Duodenal mucosa (tissue), 2 donors: ENCODE data around the gene GPR183.

ENCODE experiments used
- H3K27ac ChIP-seq: one replicate; pipeline ENCODE4 v1.7.0; 2013; ENCODE audit warnings: low read depth, low read length
- H3K27me3 ChIP-seq, 2 donors: one replicate each; pipeline ENCODE4 v1.7.0; 2013; ENCODE audit warnings: low read length in 2 of 2, control low read depth in 1 of 2; ENCODE audit not compliant: insufficient read depth in 2 of 2, control insufficient read depth in 1 of 2
- H3K36me3 ChIP-seq, 2 donors: one replicate each; pipeline ENCODE4 v1.7.0; 2013; ENCODE audit warnings: low read length in 2 of 2, control low read depth in 1 of 2; ENCODE audit not compliant: insufficient read depth in 2 of 2, control insufficient read depth in 1 of 2
- H3K4me1 ChIP-seq, 2 donors: one replicate each; pipeline ENCODE4 v1.7.0; 2013; ENCODE audit warnings: low read length in 2 of 2, control low read depth in 1 of 2; ENCODE audit not compliant: insufficient read depth in 2 of 2, control insufficient read depth in 1 of 2
- H3K4me3 ChIP-seq, 2 donors: one replicate each; pipeline ENCODE4 v1.7.0; 2013; ENCODE audit warnings: low read length in 2 of 2, low read depth in 1 of 2
- H3K9ac ChIP-seq, 2 donors: one replicate each; pipeline ENCODE4 v1.7.0; 2013; ENCODE audit warnings: low read length in 2 of 2, low read depth in 1 of 2
- H3K9me3 ChIP-seq, 2 donors: one replicate each; pipeline ENCODE4 v1.7.0; 2013; ENCODE audit warnings: low read length in 2 of 2, control low read depth in 1 of 2; ENCODE audit not compliant: control insufficient read depth in 1 of 2

The GPR183 gene

DNA sequence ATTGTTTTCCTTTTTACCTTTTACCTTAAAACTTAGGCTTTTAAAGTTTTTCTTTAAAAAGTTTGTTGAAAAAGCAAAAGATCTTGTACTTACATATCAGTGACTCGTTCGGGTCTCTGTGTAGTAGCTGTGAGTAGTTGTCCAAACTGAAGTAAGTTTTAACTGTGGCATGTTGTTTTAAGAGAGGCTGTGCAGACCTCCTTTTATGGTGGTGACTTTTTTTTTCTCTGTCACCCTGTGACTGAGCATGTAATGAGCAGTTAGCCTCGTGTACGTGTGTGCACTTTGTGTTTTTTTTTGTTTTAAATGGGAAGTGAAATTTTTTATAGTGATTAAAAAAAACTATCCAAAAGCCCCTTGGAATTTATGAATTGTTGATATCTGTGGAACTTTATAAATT is at the start of gene GPR183:
Gene GPR183, minus strand, starts transcription at position 153 of the 400 bp plus-strand sequence. CDS start 11,254 bp downstream, outside the sequence.
- Histone ChIP-seq H3K36me3 (peaks cover 5 to 6% of the 10 kb centered on the region in 2 donors), H3K27me3 (no peaks in the 10 kb centered on the region), H3K9ac (peak within 1 kb of the TSS; percentile 12 to 31), H3K9me3 (no peaks in the 10 kb centered on the region), H3K4me3 (peak within 1 kb of the TSS; percentile 27 to 57), H3K4me1 (peaks cover 8 to 15% of the 10 kb centered on the region in 2 donors), H3K27ac (no peak within 1 kb of the TSS)

DNA sequence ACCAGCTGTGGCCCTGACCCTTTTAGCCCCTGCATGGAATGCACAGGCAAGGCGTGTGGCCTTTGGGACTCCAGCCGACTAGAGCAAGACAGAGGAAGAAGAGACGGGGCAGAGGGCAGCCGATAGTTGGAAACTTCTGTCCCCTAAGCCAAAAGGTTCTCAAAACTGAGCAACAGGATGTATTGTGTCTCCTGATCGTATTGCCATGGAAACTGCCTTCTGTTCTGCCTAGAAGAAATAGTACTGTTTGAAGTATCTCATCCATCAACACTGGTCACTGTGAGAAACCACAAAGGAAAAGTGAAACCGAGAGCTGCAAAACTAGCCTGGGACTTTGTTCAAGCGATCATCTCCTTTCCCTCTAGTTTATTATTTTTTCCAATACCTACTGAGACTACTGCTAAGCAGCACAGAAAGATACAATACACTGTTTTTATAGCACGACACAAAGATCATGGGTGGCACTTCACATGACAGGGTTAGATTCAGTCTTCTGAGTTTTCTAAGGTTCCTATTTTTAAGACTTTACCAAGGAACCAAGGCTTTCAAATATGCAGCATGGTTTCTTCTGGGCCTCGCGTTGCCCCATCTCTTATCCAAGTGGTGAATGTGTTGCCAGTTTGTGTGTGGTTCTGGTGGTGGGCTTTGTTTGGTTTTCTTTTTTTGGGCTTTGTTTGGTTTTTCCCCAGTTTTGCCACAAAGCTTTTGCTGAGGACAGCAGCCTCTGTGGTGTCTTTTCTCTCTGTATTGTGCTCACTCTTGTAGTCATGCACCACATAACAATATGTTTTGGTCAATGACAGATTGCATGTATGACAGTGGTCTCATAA is 49.3 kb upstream of the GPR183 start:
- H3K4me3 ChIP-seq, result peak overlapping the region; percentile 31 to 38

GRCh38 chr13:99356012-99356261 is 48.7 kb upstream of the GPR183 start:
- no peaks in the 10 kb centered on the region for H3K9me3 ChIP-seq
- peaks cover 6 to 31% of the 10 kb centered on the region in 2 donors for H3K36me3 ChIP-seq
- peaks cover 30 to 37% of the 10 kb centered on the region in 2 donors for H3K4me1 ChIP-seq
- H3K4me3 ChIP-seq, result peak overlapping the region; percentile 31 to 33
- H3K27me3 ChIP-seq, result no peaks in the 10 kb centered on the region
- H3K9ac ChIP-seq, result peak overlapping the region; percentile 28 to 45
- peak overlapping the region; percentile 72 for H3K27ac ChIP-seq

More for the DNA sequence above, 49.3 kb upstream of the GPR183 start:
- peaks cover 6 to 35% of the 10 kb centered on the region in 2 donors for H3K36me3 ChIP-seq
- H3K27me3 ChIP-seq, result no peaks in the 10 kb centered on the region
- H3K9me3 ChIP-seq, result no peaks in the 10 kb centered on the region
- H3K4me1 ChIP-seq, result peaks cover 30 to 37% of the 10 kb centered on the region in 2 donors
- peak overlapping the region; percentile 72 for H3K27ac ChIP-seq
- H3K9ac ChIP-seq, result peak overlapping the region; percentile 28 to 45

DNA sequence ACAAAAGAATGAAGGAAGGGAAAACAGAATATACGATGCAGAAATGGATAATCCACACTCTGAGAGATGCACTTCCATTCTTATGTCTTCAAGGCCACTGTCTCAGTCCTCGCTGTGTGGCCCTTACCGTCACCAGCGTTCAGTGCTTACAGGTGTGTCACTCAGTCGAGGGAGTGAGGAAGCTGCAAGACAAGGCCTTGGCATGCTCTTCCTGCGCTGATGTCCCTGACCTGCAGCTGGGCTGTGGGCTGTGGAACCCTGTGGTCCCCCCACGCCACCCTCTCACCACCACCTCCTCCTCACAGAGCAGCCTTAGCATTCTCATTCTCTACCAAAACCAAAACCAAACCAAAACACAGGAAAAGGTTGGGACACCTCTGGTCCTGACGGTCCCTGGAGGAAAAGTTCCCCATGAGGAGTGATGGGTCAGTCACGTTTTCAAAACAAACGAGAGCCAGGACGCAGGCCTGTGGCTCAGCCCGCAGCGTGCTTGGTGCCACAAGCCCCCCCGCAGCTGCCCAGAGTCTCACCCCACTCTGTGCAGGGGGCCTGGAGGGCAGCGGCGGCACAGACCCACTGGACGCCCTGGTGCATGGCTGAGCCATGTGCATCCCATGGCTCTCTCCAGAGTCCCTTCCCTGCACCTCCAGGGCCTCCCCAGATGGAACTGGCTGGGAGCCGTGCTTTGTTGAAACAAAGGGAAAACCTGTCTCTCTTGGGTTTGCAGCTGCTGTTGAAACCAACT is 48.2 kb upstream of the GPR183 start:
- H3K27ac ChIP-seq, result peak overlapping the region; percentile 72
- peaks cover 30 to 33% of the 10 kb centered on the region in 2 donors for H3K4me1 ChIP-seq
- H3K9ac ChIP-seq, result peak overlapping the region; percentile 16 to 45
- no peak overlapping the region for H3K4me3 ChIP-seq
- H3K9me3 ChIP-seq, result no peaks in the 10 kb centered on the region
- no peaks in the 10 kb centered on the region for H3K27me3 ChIP-seq
- peaks cover 6 to 35% of the 10 kb centered on the region in 2 donors for H3K36me3 ChIP-seq

DNA sequence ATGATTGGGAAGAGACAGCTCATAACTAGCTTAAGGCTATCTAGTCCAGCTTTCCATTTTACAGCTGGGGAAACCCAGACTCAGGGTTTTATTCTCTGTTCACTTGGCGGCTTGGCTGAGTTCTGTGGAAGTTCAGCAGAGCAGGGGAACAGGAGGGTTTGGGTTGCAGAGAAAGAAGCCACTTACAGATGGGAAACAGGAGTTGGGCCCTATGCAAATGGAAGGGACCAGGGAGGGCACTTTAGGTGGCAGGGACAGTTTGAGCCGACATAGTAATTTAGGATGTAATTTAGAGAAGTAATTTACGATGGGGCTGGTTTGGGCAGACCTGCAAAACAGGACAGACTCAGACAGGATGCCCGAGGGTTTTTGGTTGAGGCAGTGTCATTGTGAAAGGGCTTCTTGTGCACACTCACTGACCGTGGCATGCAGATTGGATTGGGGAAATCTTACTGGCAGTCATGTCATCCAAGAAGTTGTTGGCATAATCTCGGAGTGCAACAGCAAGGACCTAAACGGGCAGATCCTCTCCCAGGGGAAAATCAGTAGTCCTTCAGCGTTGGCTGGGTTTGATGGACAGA is 47.3 kb upstream of the GPR183 start:
- Histone ChIP-seq H3K4me1 (peaks cover 30 to 32% of the 10 kb centered on the region in 2 donors), H3K27ac (no peak overlapping the region), H3K36me3 (peaks cover 0 to 34% of the 10 kb centered on the region in 2 donors), H3K9me3 (no peaks in the 10 kb centered on the region), H3K27me3 (no peaks in the 10 kb centered on the region), H3K4me3 (no peak overlapping the region), H3K9ac (no peak overlapping the region)

GRCh38 chr13:99353836-99354235 is 46.6 kb upstream of the GPR183 start:
- Histone ChIP-seq H3K9me3 (no peaks in the 10 kb centered on the region), H3K27ac (no peak overlapping the region), H3K36me3 (peaks cover 0 to 34% of the 10 kb centered on the region in 2 donors), H3K27me3 (no peaks in the 10 kb centered on the region), H3K4me3 (no peak overlapping the region), H3K9ac (no peak overlapping the region), H3K4me1 (peaks cover 30 to 32% of the 10 kb centered on the region in 2 donors)

DNA sequence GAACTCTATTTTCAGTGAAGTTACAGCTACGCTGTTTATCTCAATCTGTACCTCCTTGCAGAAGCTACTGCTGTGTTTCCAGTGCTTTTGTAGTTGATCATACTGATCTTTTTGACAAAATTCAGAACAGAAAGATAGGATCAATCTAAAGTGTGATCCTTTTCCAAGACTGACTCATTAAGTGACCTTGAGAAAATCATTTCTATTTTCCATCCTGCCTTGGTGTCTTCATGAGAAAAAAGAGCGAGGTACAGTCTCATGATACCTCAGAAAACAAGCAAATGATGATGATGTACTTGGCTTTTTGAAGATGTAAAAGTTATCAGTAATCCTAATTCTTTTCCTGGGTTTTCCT is 46.0 kb upstream of the GPR183 start:
- Histone ChIP-seq H3K36me3 (peaks cover 4 to 34% of the 10 kb centered on the region in 2 donors), H3K27me3 (no peaks in the 10 kb centered on the region), H3K27ac (no peak overlapping the region), H3K4me1 (peaks cover 30 to 32% of the 10 kb centered on the region in 2 donors), H3K9me3 (no peaks in the 10 kb centered on the region), H3K4me3 (no peak overlapping the region), H3K9ac (no peak overlapping the region)

DNA sequence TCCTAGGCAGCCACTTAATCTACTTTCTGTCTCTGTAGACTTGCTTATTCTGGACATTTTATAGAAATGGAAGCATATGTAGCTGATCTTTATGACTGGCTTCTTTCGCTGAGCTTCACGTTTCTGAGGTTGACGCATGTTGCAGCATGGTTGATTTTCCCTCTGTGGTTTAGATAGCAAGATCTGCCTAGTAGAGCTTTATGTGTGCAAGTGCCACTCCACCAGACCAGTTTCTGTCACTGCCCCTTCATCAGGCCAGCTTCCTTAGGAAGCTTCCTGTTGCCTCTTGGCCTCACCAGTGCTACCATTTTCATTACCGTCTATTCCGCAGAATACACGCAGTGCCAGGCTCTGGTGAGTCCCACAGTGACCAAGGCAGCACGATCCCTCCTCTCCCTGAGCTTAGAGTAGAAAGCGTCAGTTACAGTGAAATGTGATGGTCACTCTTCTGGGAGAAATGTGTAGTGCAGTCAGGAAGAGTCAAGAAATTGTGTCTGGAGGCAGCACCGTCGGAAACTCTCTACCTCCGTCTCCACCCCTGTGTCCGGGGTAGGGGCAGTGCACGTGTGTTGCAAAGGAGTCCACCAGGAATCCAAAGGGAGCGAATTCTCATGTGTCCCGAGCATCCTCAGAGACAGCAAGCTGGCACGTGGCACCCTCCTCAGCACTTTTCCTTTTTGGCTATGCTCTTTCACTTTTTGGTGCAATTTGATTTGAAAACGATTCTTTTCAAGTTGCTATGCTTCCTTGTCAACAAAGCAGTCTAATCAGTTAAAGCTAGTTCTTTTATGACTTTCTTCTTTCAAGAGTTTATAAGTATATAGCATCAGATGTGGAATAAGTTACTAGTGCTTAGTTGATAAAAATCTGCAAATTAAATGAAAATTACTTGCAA is 45.4 kb upstream of the GPR183 start:
- no peak overlapping the region for H3K27ac ChIP-seq
- peaks cover 10 to 35% of the 10 kb centered on the region in 2 donors for H3K36me3 ChIP-seq
- peaks cover 25 to 32% of the 10 kb centered on the region in 2 donors for H3K4me1 ChIP-seq
- H3K9ac ChIP-seq, result no peak overlapping the region
- H3K4me3 ChIP-seq, result no peak overlapping the region
- H3K9me3 ChIP-seq, result no peaks in the 10 kb centered on the region
- no peaks in the 10 kb centered on the region for H3K27me3 ChIP-seq

GRCh38 chr13:99351772-99352171 is 44.6 kb upstream of the GPR183 start:
- H3K27ac ChIP-seq, result no peak overlapping the region
- no peak overlapping the region for H3K4me3 ChIP-seq
- H3K36me3 ChIP-seq, result peaks cover 13 to 34% of the 10 kb centered on the region in 2 donors
- no peaks in the 10 kb centered on the region for H3K9me3 ChIP-seq
- peaks cover 17 to 29% of the 10 kb centered on the region in 2 donors for H3K4me1 ChIP-seq
- H3K27me3 ChIP-seq, result no peaks in the 10 kb centered on the region
- no peak overlapping the region for H3K9ac ChIP-seq
